Measurements from ENCODE around the gene FGD3. TPM values are rescaled to one million over a fixed set of nuclear protein-coding genes. Genes with fewer than 3 reads are reported as not detected.

The FGD3 gene
- polyA plus RNA-seq, 2 of the 4 experiments (the other 2 are of a cell fraction), result 0.18 to 0.23 TPM

- ChIA-PET CTCF (interaction anchor here (1.1 to 1.7 kb wide), 2 partner anchors 12 to 32 kb away, joined by 4 to 5 read pairs; no protein-coding TSS in a partner anchor), POLR2A (no interaction called here)
- no peak for FAIRE-seq
Observed at GRCh38 chr9:93035106-93035660, 87.9 kb downstream of the FGD3 start.

GRCh38 chr9:93035821-93036351 is 88.6 kb downstream of the FGD3 start:
- ChIA-PET CTCF (interaction anchor here (1.0 to 1.7 kb wide), 3 partner anchors 12 to 32 kb away, joined by 3 to 5 read pairs (median 4); no protein-coding TSS in a partner anchor), POLR2A (no interaction called here)
- no peaks in the 10 kb centered on the region for H3K9me3 ChIP-seq
- H3K4me2 ChIP-seq, result no peak overlapping the region
- H3K27ac ChIP-seq, result no peak overlapping the region
- H3K4me1 ChIP-seq, result no peaks in the 10 kb centered on the region
- H3K4me3 ChIP-seq, result no peak overlapping the region
- no peak for DNase-seq (ENCODE audit: low read depth in 1 of 2, low spot score in 1 of 2)
- no peak for FAIRE-seq
- ATAC-seq, result peak in 1 of 2 experiments; percentile 45; a peak in 3 of 6 replicates
- TF ChIP-seq CTCF (IDR thresholded peaks at IDR 0.05) (no peak), USF2 (IDR thresholded peaks at IDR 0.05) (no peak), HEYL (CRISPR knock-in tag; IDR thresholded peaks at IDR 0.05) (no peak), KDM1A (IDR thresholded peaks at IDR 0.05; ENCODE audit: low read depth) (no peak), NPAS2 (CRISPR knock-in tag; IDR thresholded peaks at IDR 0.05; ENCODE audit: borderline replicate concordance) (no peak), CEBPB (IDR thresholded peaks at IDR 0.05) (no peak), GATA3 (IDR thresholded peaks at IDR 0.05; ENCODE audit: borderline replicate concordance) (no peak), MAZ (IDR thresholded peaks at IDR 0.05; ENCODE audit: borderline replicate concordance, low read depth, low read length) (no peak), REST (IDR thresholded peaks at IDR 0.05) (no peak), ZSCAN20 (CRISPR knock-in tag; IDR thresholded peaks at IDR 0.05) (no peak), BCL3 (IDR thresholded peaks at IDR 0.05) (no peak), PBX3 (IDR thresholded peaks at IDR 0.05) (no peak), POLR2A (IDR thresholded peaks at IDR 0.05; ENCODE audit: low read length) (no peak), BHLHE40 (IDR thresholded peaks at IDR 0.05; ENCODE audit: low read depth, low read length) (no peak), KDM5A (IDR thresholded peaks at IDR 0.05) (no peak), ZFP36 (IDR thresholded peaks at IDR 0.05; ENCODE audit: borderline replicate concordance, partially characterized antibody) (no peak)
- WGBS (ENCODE audit: missing lambda C conversion rate), result 60% methylated on average over 10 of the region's 13 CpGs

More at GRCh38 chr9:93035106-93035660, 87.9 kb downstream of the FGD3 start:
- DNase-seq (ENCODE audit: low read depth in 1 of 2, low spot score in 1 of 2) (no peak), ATAC-seq (no peak)
- no peak overlapping the region for H3K4me3 ChIP-seq
- no peak overlapping the region for H3K4me2 ChIP-seq
- no peaks in the 10 kb centered on the region for H3K9me3 ChIP-seq
- no peak overlapping the region for H3K27ac ChIP-seq
- TF ChIP-seq HES2 (IDR thresholded peaks at IDR 0.05), result no peak
- no peak for TF ChIP-seq PBX3 (IDR thresholded peaks at IDR 0.05)
- no peak for TF ChIP-seq NPAS2 (CRISPR knock-in tag; IDR thresholded peaks at IDR 0.05; ENCODE audit: borderline replicate concordance)
- no peak for TF ChIP-seq CEBPB (IDR thresholded peaks at IDR 0.05)
- no peaks in the 10 kb centered on the region for H3K4me1 ChIP-seq
- WGBS (ENCODE audit: missing lambda C conversion rate), result no CpG with 5 or more reads among the region's 19 CpGs

Data from A549 (cell line).